IPS-11a (cell line): ENCODE results near the gene UNC45B.
"Not testable (repeated sequence)": the region's sequence is repeated elsewhere in the genome, so short reads cannot be mapped to it uniquely, and the experiment has no call there.

Experiments
- H3K4me3 ChIP-seq: one replicate; pipeline ENCODE4 v1.5.1; 2013; ENCODE audit warnings: low read depth, low read length, control low read depth

The UNC45B gene

GRCh38 chr17:35147375-35147905 lies at the start of gene UNC45B:
TSS of gene UNC45B (plus strand) at chr17:35147817. CDS start at chr17:35148264, 447 bp downstream.
- H3K4me3 ChIP-seq = no peak within 1 kb of the TSS

- no peak overlapping the region for H3K4me3 ChIP-seq
Observed at GRCh38 chr17:35099908-35100307, 47.7 kb upstream of the UNC45B start.

- no peak overlapping the region for H3K4me3 ChIP-seq
Observed at GRCh38 chr17:35101036-35101435, 46.6 kb upstream of the UNC45B start.

- no peak overlapping the region for H3K4me3 ChIP-seq
Observed at GRCh38 chr17:35101725-35102124, 45.9 kb upstream of the UNC45B start.

GRCh38 chr17:35103271-35103670 lies 44.3 kb upstream of the UNC45B start:
- H3K4me3 ChIP-seq = no peak overlapping the region

GRCh38 chr17:35104844-35105450 lies 42.7 kb upstream of the UNC45B start:
- H3K4me3 ChIP-seq = no peak overlapping the region

GRCh38 chr17:35110791-35111190 lies 36.8 kb upstream of the UNC45B start:
- H3K4me3 ChIP-seq = not testable (repeated sequence)

- no peak overlapping the region for H3K4me3 ChIP-seq
Observed at GRCh38 chr17:35116845-35117244, 30.8 kb upstream of the UNC45B start.

GRCh38 chr17:35117984-35118383 lies 29.6 kb upstream of the UNC45B start:
- no peak overlapping the region for H3K4me3 ChIP-seq

GRCh38 chr17:35119370-35120165 lies 28.0 kb upstream of the UNC45B start, which contains the start of gene RAD51D:
TSS of gene RAD51D (minus strand) at chr17:35119860. CDS start at chr17:35119613, 247 bp downstream.
- H3K4me3 ChIP-seq = peak within 1 kb of the TSS; percentile 66

GRCh38 chr17:35121315-35121714 lies 26.3 kb upstream of the UNC45B start, which contains the start of gene FNDC8:
TSS of gene FNDC8 (plus strand) at chr17:35121615. CDS start at chr17:35121694, 79 bp downstream.
- H3K4me3 ChIP-seq = no peak within 1 kb of the TSS

- no peak overlapping the region for H3K4me3 ChIP-seq
Observed at GRCh38 chr17:35127751-35128514, 19.7 kb upstream of the UNC45B start.

GRCh38 chr17:35129154-35129972 lies 18.3 kb upstream of the UNC45B start:
- no peak overlapping the region for H3K4me3 ChIP-seq

GRCh38 chr17:35129973-35130351 lies 17.7 kb upstream of the UNC45B start:
- no peak overlapping the region for H3K4me3 ChIP-seq

GRCh38 chr17:35130392-35130791 lies 17.2 kb upstream of the UNC45B start:
- no peak overlapping the region for H3K4me3 ChIP-seq

- no peak overlapping the region for H3K4me3 ChIP-seq
Observed at GRCh38 chr17:35132099-35132498, 15.5 kb upstream of the UNC45B start.

GRCh38 chr17:35132816-35133550 lies 14.6 kb upstream of the UNC45B start:
- no peak overlapping the region for H3K4me3 ChIP-seq

GRCh38 chr17:35135322-35135721 lies 12.3 kb upstream of the UNC45B start:
- H3K4me3 ChIP-seq = no peak overlapping the region

- H3K4me3 ChIP-seq = no peak overlapping the region
Observed at GRCh38 chr17:35138218-35138617, 9.4 kb upstream of the UNC45B start.
